CD14-positive monocyte (primary cell): Measurements from ENCODE around the gene NELFE. TPM values are rescaled to one million over a fixed set of nuclear protein-coding genes. Genes with fewer than 3 reads are reported as not detected.

Source experiments
- DNase-seq, 3 donors: peaks; one replicate each; pipeline ENCODE4 v3.0.0-alpha.2; 2011 to 2022
- H2AFZ ChIP-seq: 2 replicates; pipeline ENCODE4 v1.6.0; 2012; ENCODE audit warnings: mild to moderate bottlenecking, low read depth, low read length, inconsistent platforms; ENCODE audit not compliant: insufficient read depth, poor library complexity, severe bottlenecking
- H3K27ac ChIP-seq, 2 donors: 1 replicate in 1 of 2; 2 replicates in 1 of 2; pipeline ENCODE4 v1.5.1; 2012 to 2013; ENCODE audit warnings: low read length in 2 of 2, control low read depth in 1 of 2, inconsistent platforms in 1 of 2, low read depth in 1 of 2, mild to moderate bottlenecking in 1 of 2
- H3K27me3 ChIP-seq, 2 donors: one replicate each; pipeline versions ENCODE4 v1.6.0 to v1.6.1; 2011 to 2013; ENCODE audit warnings: low read length in 2 of 2; ENCODE audit not compliant: control insufficient read depth in 2 of 2, insufficient read depth in 2 of 2
- H3K36me3 ChIP-seq, 2 donors: replicated peaks in 1 of 2; 1 replicate in 1 of 2; 2 replicates in 1 of 2; pipeline versions ENCODE4 v1.5.1 to v1.6.1; 2012 to 2013; ENCODE audit warnings: low read length in 2 of 2, control low read depth in 1 of 2, inconsistent platforms in 1 of 2, mild to moderate bottlenecking in 1 of 2; ENCODE audit not compliant: insufficient read depth in 2 of 2, control insufficient read depth in 1 of 2
- H3K4me1 ChIP-seq, 2 donors: 1 replicate in 1 of 2; 2 replicates in 1 of 2; pipeline versions ENCODE4 v1.5.1 to v1.6.1; 2012 to 2013; ENCODE audit warnings: low read length in 2 of 2, control low read depth in 1 of 2, inconsistent platforms in 1 of 2, mild to moderate bottlenecking in 1 of 2, moderate library complexity in 1 of 2; ENCODE audit not compliant: insufficient read depth in 2 of 2, control insufficient read depth in 1 of 2
- H3K4me2 ChIP-seq: replicated peaks from 2 replicates; pipeline ENCODE3; 2012; ENCODE audit warnings: low read length, moderate library complexity, mild to moderate bottlenecking; ENCODE audit not compliant: poor library complexity, severe bottlenecking; ENCODE audit errors: extremely low read depth
- H3K4me3 ChIP-seq, 3 experiments: fragments of 200-600 bp in 1 of 3; sonication (generic) in 1 of 3; replicated peaks in 1 of 3; 1 replicate in 2 of 3; 2 replicates in 1 of 3; pipeline ENCODE4 v1.5.1; 2011 to 2013; ENCODE audit warnings: low read length in 3 of 3, mild to moderate bottlenecking in 3 of 3, control low read depth in 2 of 3, low read depth in 2 of 3, inconsistent platforms in 1 of 3, moderate library complexity in 1 of 3
- H3K79me2 ChIP-seq: 2 replicates; pipeline ENCODE4 v1.6.0; 2012; ENCODE audit warnings: mild to moderate bottlenecking, control low read depth, inconsistent platforms, low read length, moderate library complexity; ENCODE audit not compliant: insufficient read depth
- H3K9ac ChIP-seq: 2 replicates; pipeline ENCODE4 v1.6.0; 2017; ENCODE audit warnings: low read length, mild to moderate bottlenecking; ENCODE audit not compliant: insufficient read depth, poor library complexity, severe bottlenecking
- H3K9me3 ChIP-seq, 2 donors: replicated peaks in 1 of 2; 1 replicate in 1 of 2; 2 replicates in 1 of 2; pipeline versions ENCODE4 v1.5.1 to v1.6.1; 2012 to 2013; ENCODE audit warnings: low read length in 2 of 2, control low read depth in 1 of 2; ENCODE audit not compliant: control insufficient read depth in 1 of 2, insufficient read depth in 1 of 2
- H4K20me1 ChIP-seq: 2 replicates; pipeline ENCODE4 v1.6.0; 2012; ENCODE audit warnings: mild to moderate bottlenecking, low read length, control low read depth, moderate library complexity; ENCODE audit not compliant: insufficient read depth
- H3K27ac Mint-ChIP-seq, 7 donors: one replicate each; pipeline ENCODE4 v1.8.0; 2020; ENCODE audit warnings: mild to moderate bottlenecking in 7 of 7, mixed read lengths in 7 of 7, moderate library complexity in 6 of 7, inconsistent platforms in 2 of 7
- H3K27me3 Mint-ChIP-seq, 3 donors: one replicate each; pipeline ENCODE4 v1.8.0; 2021 to 2022; ENCODE audit warnings: low read depth in 3 of 3, mild to moderate bottlenecking in 3 of 3, mixed read lengths in 3 of 3, moderate library complexity in 3 of 3, inconsistent platforms in 1 of 3
- H3K36me3 Mint-ChIP-seq, 2 donors: one replicate each; pipeline ENCODE4 v1.8.0; 2020; ENCODE audit warnings: mixed read lengths in 2 of 2, inconsistent platforms in 1 of 2, mild to moderate bottlenecking in 1 of 2
- H3K4me1 Mint-ChIP-seq: one replicate; pipeline ENCODE4 v1.8.0; 2020; ENCODE audit warnings: mild to moderate bottlenecking, mixed read lengths
- H3K4me3 Mint-ChIP-seq, 2 donors: one replicate each; pipeline ENCODE4 v1.8.0; 2020; ENCODE audit warnings: mild to moderate bottlenecking in 2 of 2, mixed read lengths in 2 of 2, moderate library complexity in 1 of 2
- H3K9me3 Mint-ChIP-seq, 7 donors: one replicate each; pipeline ENCODE4 v1.8.0; 2020 to 2022; ENCODE audit warnings: mixed read lengths in 7 of 7, mild to moderate bottlenecking in 6 of 7, moderate library complexity in 6 of 7, inconsistent platforms in 2 of 7
- CTCF ChIP-seq: fragments of 200-600 bp; IDR thresholded peaks from one replicate; pipeline ENCODE4 v1.8.0; 2022; ENCODE audit warnings: antibody characterized with exemption, mild to moderate bottlenecking
- WGBS: methylation state at CpG from one replicate; pipeline ENCODE4 v1.1.5; 2013; ENCODE audit warnings: missing lambda C conversion rate; ENCODE audit not compliant: insufficient coverage; 5-methylcytosine and 5-hydroxymethylcytosine counted together
- intact Hi-C, 2 donors: fragments of 100-400 bp; cut with micrococcal nuclease; formaldehyde crosslinking; loops; one replicate each; pipeline versions ENCODE4 v1.15.0 to v1.15.1; 2023
- polyA plus RNA-seq, 3 donors: library from polyadenylated mRNA; depleted of rRNA in 1 of 3; unstranded in 2 of 3; stranded (reverse) in 1 of 3; fragments of 300-500 nt in 2 of 3; fragments of >200 nt in 1 of 3; fragmentation: Illumina TruSeq in 2 of 3; gene quantifications; 1 replicate in 2 of 3; 2 replicates in 1 of 3; pipeline ENCODE4 v1.2.3, GENCODE V29; 2012 to 2021

The NELFE gene
- polyA plus RNA-seq, 3 donors = 48.8 to 74.4 (median 61.4) TPM

GRCh38 chr6:31972709-31973350 lies 14.1 kb upstream of the NELFE start:
- peak overlapping the region; percentile 88 to 99 for H3K27ac ChIP-seq
- peaks cover 20 to 26% of the 10 kb centered on the region in 2 donors for H3K4me1 ChIP-seq
- Mint-ChIP-seq H3K4me3 (peak overlapping the region; percentile 92 to 96), H3K27ac (peak overlapping the region; percentile 99 to 100 (median 100)), H3K4me1 (peaks cover 29% of the 10 kb centered on the region), H3K27me3 (peaks cover 0 to 2% (median 0%) of the 10 kb centered on the region in 3 donors), H3K9me3 (peaks cover 0 to 7% (median 0%) of the 10 kb centered on the region in 7 donors), H3K36me3 (peaks cover 28 to 46% of the 10 kb centered on the region in 2 donors)
- peak overlapping the region; percentile 90 for H2AFZ ChIP-seq
- no peaks in the 10 kb centered on the region for H3K9me3 ChIP-seq
- no peaks in the 10 kb centered on the region for H4K20me1 ChIP-seq
- peak overlapping the region; percentile 75 to 85 (median 80) for H3K4me3 ChIP-seq
- 15% methylated on average over 19 of the region's 19 CpGs for WGBS
- peaks cover 26% of the 10 kb centered on the region for H3K79me2 ChIP-seq
- H3K9ac ChIP-seq = peak overlapping the region; percentile 91
- H3K36me3 ChIP-seq = peaks cover 22 to 29% of the 10 kb centered on the region in 2 donors
- H3K27me3 ChIP-seq = no peaks in the 10 kb centered on the region
- DNase-seq = peak in 1 of 3 donors; percentile 12
- intact Hi-C loops = loop anchor here in 1 of 2 donors (1.0 kb wide), 1 partner anchor 14 kb away; the partner anchor contains the start of gene SKIC2
- peak overlapping the region; percentile 96 for H3K4me2 ChIP-seq
- no peak for TF ChIP-seq CTCF

- no peak for TF ChIP-seq CTCF
- Histone ChIP-seq H3K27ac (peak within 1 kb of the TSS; percentile 88 to 99), H3K4me1 (peaks cover 20 to 26% of the 10 kb centered on the region in 2 donors), H2AFZ (peak within 1 kb of the TSS; percentile 90), H4K20me1 (no peaks in the 10 kb centered on the region), H3K36me3 (peaks cover 29 to 36% of the 10 kb centered on the region in 2 donors), H3K9me3 (no peaks in the 10 kb centered on the region), H3K79me2 (peaks cover 26% of the 10 kb centered on the region), H3K4me3 (peak within 1 kb of the TSS; percentile 75 to 85 (median 80)), H3K4me2 (peak within 1 kb of the TSS; percentile 96), H3K9ac (peak within 1 kb of the TSS; percentile 91), H3K27me3 (no peaks in the 10 kb centered on the region)
- Mint-ChIP-seq H3K4me3 (peak within 1 kb of the TSS; percentile 92 to 96), H3K4me1 (peaks cover 29% of the 10 kb centered on the region), H3K36me3 (peaks cover 34 to 53% of the 10 kb centered on the region in 2 donors), H3K27ac (peak within 1 kb of the TSS; percentile 99 to 100 (median 100)), H3K27me3 (peaks cover 0 to 2% (median 0%) of the 10 kb centered on the region in 3 donors), H3K9me3 (peaks cover 0 to 7% (median 0%) of the 10 kb centered on the region in 7 donors)
- 0% methylated on average over 58 of the region's 62 CpGs for WGBS
- intact Hi-C loops = loop anchor here in 1 of 2 donors (1.0 kb wide), 1 partner anchor 13 kb away; the partner anchor contains the start of gene SKIC2
- peak; percentile 97 to 99 (median 99) for DNase-seq
Measured at GRCh38 chr6:31971993-31972708, 13.4 kb upstream of the NELFE start, which contains the start of gene DXO. DXO (minus strand) TSS chr6:31972138; CDS start chr6:31971675, 463 bp downstream.
